WTC11 (cell line): Measurements from ENCODE around the gene HADHB. TPM values are rescaled to one million over a fixed set of nuclear protein-coding genes. Genes with fewer than 3 reads are reported as not detected.
"Not testable (repeated sequence)": the region's sequence is repeated elsewhere in the genome, so short reads cannot be mapped to it uniquely, and the experiment has no call there.

ENCODE experiments used
- ATAC-seq: fragments of 200-7000 bp; cut with Tn5 transposase; 2 replicates; pipeline ENCODE4 v1.10.0; 2021; ENCODE audit warnings: mild to moderate bottlenecking, moderate library complexity
- CTCF ChIA-PET: fragments of 300-600 bp; sonication (Branson Sonifier 250); formaldehyde crosslinking; loops from one replicate; lab custom pipeline; 2021; ENCODE audit warnings: antibody characterized with exemption; lab: Charles Lee
- POLR2A ChIA-PET: fragments of 350-600 bp; sonication (Branson Sonifier 250); formaldehyde crosslinking; loops from one replicate; lab custom pipeline; 2021; ENCODE audit warnings: antibody characterized with exemption; lab: Charles Lee
- DNase-seq: peaks from one replicate; pipeline ENCODE4 v3.0.0; 2021; ENCODE audit warnings: low spot score
- H3K27ac Mint-ChIP-seq: 2 replicates; pipeline ENCODE4 v1.8.0; 2021; ENCODE audit warnings: mixed read lengths
- H3K27me3 Mint-ChIP-seq: 2 replicates; pipeline ENCODE4 v1.8.0; 2021; ENCODE audit warnings: low read depth, mild to moderate bottlenecking, moderate library complexity, mixed read lengths
- H3K36me3 Mint-ChIP-seq: 2 replicates; pipeline ENCODE4 v1.8.0; 2021; ENCODE audit warnings: mixed read lengths
- H3K4me1 Mint-ChIP-seq: 2 replicates; pipeline ENCODE4 v1.8.0; 2022; ENCODE audit warnings: mixed read lengths
- H3K4me3 Mint-ChIP-seq: 2 replicates; pipeline ENCODE4 v1.8.0; 2021; ENCODE audit warnings: mild to moderate bottlenecking, moderate library complexity, mixed read lengths
- H3K9me3 Mint-ChIP-seq: 2 replicates; pipeline ENCODE4 v1.8.0; 2021; ENCODE audit warnings: mixed read lengths
- AR ChIP-seq: fragments of 250-450 bp; sonication (Bioruptor Pico); IDR thresholded peaks from 2 replicates; pipeline ENCODE4 v1.9.0; 2021; ENCODE audit warnings: mild to moderate bottlenecking
- ATF2 ChIP-seq: sonication (generic); formaldehyde crosslinking; IDR thresholded peaks from 2 replicates; pipeline ENCODE4 v1.8.1; 2022; ENCODE audit warnings: low read depth, missing genetic modification reagents, borderline replicate concordance
- ELF4 ChIP-seq: sonication (generic); formaldehyde crosslinking; IDR thresholded peaks from 2 replicates; pipeline ENCODE4 v1.8.1; 2022; ENCODE audit warnings: low read depth, mild to moderate bottlenecking, moderate library complexity, missing genetic modification reagents
- GTF2I ChIP-seq: fragments of 250-450 bp; sonication (Bioruptor Pico); conservative IDR thresholded peaks from 2 replicates; pipeline ENCODE4 v1.4.0; 2021; ENCODE audit warnings: mild to moderate bottlenecking
- MAX ChIP-seq: sonication (generic); formaldehyde crosslinking; IDR thresholded peaks from 2 replicates; pipeline ENCODE4 v1.8.0; 2022; ENCODE audit warnings: mild to moderate bottlenecking, missing genetic modification reagents
- TP53 ChIP-seq: sonication (generic); formaldehyde crosslinking; IDR thresholded peaks from 2 replicates; pipeline ENCODE4 v1.8.1; 2023; ENCODE audit warnings: mild to moderate bottlenecking, missing genetic modification reagents
- USF1 ChIP-seq: sonication (generic); formaldehyde crosslinking; IDR thresholded peaks from 2 replicates; pipeline ENCODE4 v1.8.0; 2022; ENCODE audit warnings: mild to moderate bottlenecking, missing genetic modification reagents
- USF2 ChIP-seq: sonication (generic); formaldehyde crosslinking; IDR thresholded peaks from 2 replicates; pipeline ENCODE4 v1.8.1; 2023; ENCODE audit warnings: mild to moderate bottlenecking, missing genetic modification reagents, moderate library complexity
- ZNF317 ChIP-seq: sonication (generic); formaldehyde crosslinking; IDR thresholded peaks from 2 replicates; pipeline ENCODE4 v1.8.1; 2023; ENCODE audit warnings: low read depth, mild to moderate bottlenecking, moderate library complexity, missing genetic modification reagents, borderline replicate concordance
- ZNF396 ChIP-seq: fragments of 250-450 bp; sonication (Bioruptor Pico); IDR thresholded peaks from 2 replicates; pipeline ENCODE4 v1.8.0; 2021; ENCODE audit warnings: mild to moderate bottlenecking, moderate library complexity, borderline replicate concordance
- ZNF512 ChIP-seq: sonication (generic); formaldehyde crosslinking; IDR thresholded peaks from 2 replicates; pipeline ENCODE4 v1.8.1; 2022; ENCODE audit warnings: missing genetic modification reagents, borderline replicate concordance
- ZNF671 ChIP-seq: fragments of 250-450 bp; sonication (Bioruptor Pico); IDR thresholded peaks from 2 replicates; pipeline ENCODE4 v1.8.0; 2021; ENCODE audit warnings: mild to moderate bottlenecking
- ZSCAN18 ChIP-seq: fragments of 250-450 bp; sonication (Bioruptor Pico); IDR thresholded peaks from 2 replicates; pipeline ENCODE4 v2.1.2; 2022; ENCODE audit warnings: mild to moderate bottlenecking, moderate library complexity
- total RNA-seq: library from RNA; stranded (reverse); gene quantifications from 3 replicates; pipeline ENCODE4 v1.2.3, GENCODE V29; 2021

HADHB gene
- total RNA-seq, 1 experiment from 2014 or later: 60.7 TPM

- no peak for TF ChIP-seq ATF2 (CRISPR knock-in tag)
- no peak for TF ChIP-seq ELF4 (CRISPR knock-in tag)
- no peak for TF ChIP-seq ZNF317
- no peak for TF ChIP-seq AR (CRISPR knock-in tag)
- no peak for TF ChIP-seq ZNF671 (CRISPR knock-in tag)
Observed at GRCh38 chr2:26316845-26317244, 72.1 kb downstream of the HADHB start (continued).

- DNase-seq (no peak), ATAC-seq (no peak)
- no peak overlapping the region for H3K27ac Mint-ChIP-seq
- no peak overlapping the region for H3K4me3 Mint-ChIP-seq
- CTCF ChIA-PET: interaction anchor here (1.0 to 2.1 kb wide), 6 partner anchors 9 to 133 kb away, joined by 3 to 7 read pairs (median 3); partner anchors contain the start of gene SELENOI
- peaks cover 37% of the 10 kb centered on the region for H3K4me1 Mint-ChIP-seq
- H3K9me3 Mint-ChIP-seq: no peaks in the 10 kb centered on the region
- TF ChIP-seq ZNF396 (CRISPR knock-in tag): no peak
- TF ChIP-seq, all 79 proteins: peak for 0
- no peaks in the 10 kb centered on the region for H3K27me3 Mint-ChIP-seq
- H3K36me3 Mint-ChIP-seq: no peaks in the 10 kb centered on the region
- POLR2A ChIA-PET: interaction anchor here (1.2 to 1.4 kb wide), 2 partner anchors 10 to 18 kb away, joined by 3 to 5 read pairs; no protein-coding TSS in a partner anchor
Observed at GRCh38 chr2:26317377-26318105, 72.8 kb downstream of the HADHB start.

- ChIA-PET CTCF (interaction anchor here (0.8 to 1.1 kb wide), 3 partner anchors 27 to 134 kb away, joined by 3 to 4 read pairs (median 3); partner anchors contain the start of gene SELENOI), POLR2A (no interaction called here)
- ATAC-seq (peak; percentile 52), DNase-seq (no peak)
- TF ChIP-seq ZNF512 (CRISPR knock-in tag) (0 out of 2 replicates have a peak, but pooled peaks have one; percentile 21), MAX (0 out of 2 replicates have a peak, but pooled peaks have one; percentile 29), GTF2I (CRISPR knock-in tag) (no peak), USF2 (CRISPR knock-in tag) (no peak), TP53 (CRISPR knock-in tag) (no peak), ZSCAN18 (no peak), USF1 (CRISPR knock-in tag) (no peak)
- H3K9me3 Mint-ChIP-seq: no peaks in the 10 kb centered on the region
- H3K27ac Mint-ChIP-seq: peak overlapping the region; percentile 82; the same call in 1 of the 2 replicates
- H3K4me1 Mint-ChIP-seq: peaks cover 37% of the 10 kb centered on the region
- H3K36me3 Mint-ChIP-seq: no peaks in the 10 kb centered on the region
- H3K4me3 Mint-ChIP-seq: peak overlapping the region; percentile 38
- H3K27me3 Mint-ChIP-seq: no peaks in the 10 kb centered on the region
Observed at GRCh38 chr2:26318950-26319349, 74.2 kb downstream of the HADHB start.

- ATAC-seq, H3K4me1 Mint-ChIP-seq, DNase-seq, H3K27ac Mint-ChIP-seq, H3K27me3 Mint-ChIP-seq, CTCF ChIA-PET, H3K4me3 Mint-ChIP-seq, H3K36me3 Mint-ChIP-seq, POLR2A ChIA-PET, H3K9me3 Mint-ChIP-seq: not testable (repeated sequence)
Observed at GRCh38 chr2:26324479-26324878, 79.7 kb downstream of the HADHB start.
